Activated CD4-positive, alpha-beta T cell treated with anti-CD3 and anti-CD28 coated beads for 48 hours (primary cell): Measurements from ENCODE around the gene ADAM12.
"Not testable (repeated sequence)": the region's sequence is repeated elsewhere in the genome, so short reads cannot be mapped to it uniquely, and the experiment has no call there.

Experiments
- DNase-seq: peaks from one replicate; pipeline ENCODE4 v3.0.0-alpha.2; 2020

Gene ADAM12

DNA sequence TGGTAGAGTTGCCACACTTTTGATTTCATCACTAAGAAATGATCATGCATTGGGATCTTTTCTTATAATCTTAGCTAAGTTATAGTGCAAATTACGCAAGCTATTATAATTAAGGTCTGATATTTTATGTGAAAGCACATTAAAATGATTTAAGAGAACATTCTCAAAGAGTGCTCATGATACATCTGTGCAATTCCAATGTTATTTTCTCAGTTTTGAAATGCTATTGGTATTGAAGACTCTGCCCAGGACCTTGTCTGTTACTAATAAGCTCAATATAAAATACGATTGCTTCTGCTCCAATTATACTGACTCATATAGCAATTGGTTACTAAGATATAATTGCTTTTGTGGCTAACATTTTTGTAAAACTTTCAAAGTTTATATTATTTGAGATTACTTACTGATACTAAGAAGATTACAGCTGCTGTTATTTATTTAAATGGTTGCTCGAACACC is 180.9 kb downstream of the ADAM12 start:
- DNase-seq: no peak

DNA sequence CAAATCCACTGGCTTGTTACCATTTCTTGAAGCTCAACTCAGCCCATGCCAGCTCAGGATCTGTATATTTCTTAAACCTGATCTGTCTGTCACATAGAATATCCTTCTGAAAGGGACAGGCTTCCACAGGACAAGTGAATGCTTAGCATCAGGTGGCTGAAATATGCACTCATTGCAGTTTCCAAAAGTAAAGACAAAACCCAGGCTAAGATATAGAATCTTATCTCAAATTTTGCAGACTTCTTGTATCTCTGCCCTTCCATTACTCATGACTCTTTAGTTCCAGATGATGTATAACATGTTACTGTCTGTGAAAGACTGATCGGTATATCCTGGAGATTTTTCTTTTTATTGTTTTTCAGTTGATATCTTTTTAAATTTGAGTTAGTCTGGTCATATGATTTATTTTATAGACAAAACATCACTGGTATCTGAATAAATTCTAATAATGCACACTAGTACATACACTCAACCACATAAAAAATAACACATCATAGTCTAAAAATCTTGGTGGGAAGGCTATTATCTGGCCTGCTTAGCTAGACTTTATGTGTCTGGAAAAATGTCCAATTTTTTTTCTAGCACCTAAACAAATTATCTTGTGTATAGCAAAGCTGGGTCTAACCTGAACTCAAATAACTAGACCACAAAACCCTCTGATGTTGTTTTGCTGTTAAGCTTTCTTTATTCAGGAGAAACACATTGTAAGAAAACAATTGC is 182.6 kb downstream of the ADAM12 start:
- DNase-seq: no peak

DNA sequence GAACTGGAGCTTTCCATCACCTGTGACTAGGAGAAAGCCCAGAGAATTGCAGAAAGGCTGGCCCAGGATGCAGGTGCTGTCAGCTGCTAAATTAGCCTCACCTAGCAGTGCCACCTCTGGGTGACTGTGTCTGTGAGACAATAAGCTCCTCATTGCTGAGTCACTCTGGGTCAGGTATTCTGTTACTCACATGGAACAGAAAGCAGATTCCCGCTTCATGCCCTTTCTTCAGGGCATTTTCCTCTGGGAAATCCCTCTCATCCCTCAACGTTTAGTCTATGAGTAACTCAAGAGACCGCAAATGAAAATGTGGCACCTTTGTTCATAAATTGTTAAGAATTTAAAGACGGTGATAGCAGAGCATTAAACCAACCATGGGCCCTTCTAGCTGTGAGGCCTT is 184.0 kb downstream of the ADAM12 start:
- DNase-seq: no peak

DNA sequence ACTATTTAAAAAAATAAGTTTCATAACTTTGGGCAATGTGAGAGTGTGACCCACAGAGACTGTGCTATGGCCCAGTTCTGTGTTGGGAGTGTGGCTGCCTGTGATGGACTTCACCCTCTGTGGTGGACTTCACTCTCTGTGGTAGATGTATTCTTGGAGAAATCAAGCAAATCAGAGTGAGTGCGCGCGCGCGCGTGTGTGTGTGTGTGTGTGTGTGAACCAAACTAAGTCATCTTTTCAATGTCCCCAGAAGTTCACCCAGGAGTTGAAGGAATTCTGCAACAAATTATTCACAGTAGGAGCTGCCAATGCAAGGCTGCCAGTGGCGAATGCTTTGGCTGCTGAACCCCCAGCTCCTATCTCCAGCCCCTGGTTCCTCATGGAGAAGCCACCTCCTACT is 184.5 kb downstream of the ADAM12 start:
- DNase-seq: peak; percentile 8

GRCh38 chr10:126201603-126202002 is 186.7 kb downstream of the ADAM12 start:
- DNase-seq: no peak

- no peak for DNase-seq
These were observed 188.9 kb downstream of the ADAM12 start for GRCh38 chr10:126199221-126199998.

- DNase-seq: no peak
These were observed 189.6 kb downstream of the ADAM12 start for GRCh38 chr10:126198681-126199080.

DNA sequence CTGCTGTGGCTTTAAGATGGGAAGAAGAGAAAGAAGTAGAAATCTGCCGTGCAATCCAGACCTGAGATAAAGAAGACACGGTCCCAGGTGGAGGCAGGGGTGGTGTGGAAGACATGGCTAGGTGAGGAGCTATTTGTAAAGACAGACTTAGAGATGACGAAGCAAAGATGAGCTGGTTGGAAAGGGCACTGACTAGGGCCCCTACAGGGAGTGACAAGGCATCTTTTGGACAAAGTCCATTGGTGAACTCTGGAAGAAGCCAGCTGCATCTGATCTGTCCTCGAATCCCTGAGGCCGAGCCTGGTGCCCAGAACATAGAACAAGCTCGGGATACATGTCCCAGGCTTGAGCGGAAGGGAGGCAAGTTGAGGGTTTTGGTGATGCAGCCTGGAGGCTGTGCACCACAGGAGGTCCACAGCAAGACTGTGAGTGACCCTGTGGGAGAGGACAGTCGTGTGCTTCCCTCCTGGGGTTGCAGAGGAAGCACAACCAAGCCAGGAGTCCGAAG is 191.2 kb downstream of the ADAM12 start:
- DNase-seq: no peak

DNA sequence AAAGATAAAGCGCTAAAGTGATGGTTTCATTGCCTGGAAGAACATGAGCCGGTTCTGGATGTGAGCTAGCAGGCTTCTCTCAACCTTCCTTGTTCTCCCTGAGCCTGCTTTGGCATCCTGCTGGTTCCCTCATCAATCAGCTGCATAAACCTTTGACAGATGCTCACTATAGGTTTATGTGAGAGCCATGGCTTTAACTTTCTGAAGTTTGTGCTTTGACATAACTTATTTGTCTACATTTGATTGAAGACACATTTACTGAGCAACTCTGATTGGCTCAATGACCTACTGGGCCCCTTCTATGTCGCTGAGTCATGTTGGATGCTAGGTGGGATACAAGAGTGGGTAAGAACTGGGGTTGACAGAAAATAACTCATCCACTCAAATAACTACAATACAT is 192.0 kb downstream of the ADAM12 start:
- DNase-seq: no peak

DNA sequence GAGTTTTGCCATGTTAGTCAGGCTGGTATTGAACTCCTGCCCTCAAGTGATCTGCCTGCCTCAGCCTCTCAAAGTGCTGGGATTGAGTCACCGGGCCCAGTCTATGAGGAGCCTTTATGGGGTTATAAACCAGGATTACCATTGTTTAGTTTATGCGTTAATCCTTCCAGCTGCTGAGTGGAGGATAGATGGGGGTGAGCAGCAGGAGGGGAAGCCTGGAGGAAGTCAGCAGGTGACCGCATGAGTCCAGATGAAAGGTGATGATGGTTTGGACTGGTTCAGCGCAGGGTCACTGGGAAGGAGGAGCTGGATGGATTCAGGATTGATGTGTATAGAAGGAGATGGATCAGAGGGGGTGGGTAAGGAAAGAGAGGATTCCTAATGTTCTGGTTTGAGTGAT is 197.1 kb downstream of the ADAM12 start:
- DNase-seq: no peak

DNA sequence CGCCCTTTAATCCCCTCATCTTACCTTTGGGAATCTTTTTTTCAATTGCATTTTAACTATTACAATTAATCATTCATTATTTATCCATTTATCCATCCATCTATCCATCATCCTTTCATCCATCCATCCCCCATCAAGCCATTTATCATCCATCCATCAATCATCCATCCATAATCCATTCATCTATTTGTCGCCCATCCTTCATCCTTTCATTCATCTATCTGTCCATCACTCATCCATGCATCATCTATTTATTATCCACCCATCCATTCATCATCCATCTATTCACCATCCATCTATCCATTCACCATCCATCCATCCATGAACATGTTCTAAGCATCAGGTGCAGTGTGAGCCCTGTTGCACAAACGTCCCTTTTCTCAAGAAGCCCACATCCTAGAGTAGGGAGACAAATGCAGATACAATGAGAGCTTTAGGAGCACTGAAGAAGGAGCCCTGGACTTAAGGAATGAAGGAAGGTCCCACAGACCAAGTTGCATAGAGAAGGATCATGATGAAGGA is 199.5 kb downstream of the ADAM12 start:
- no peak for DNase-seq

DNA sequence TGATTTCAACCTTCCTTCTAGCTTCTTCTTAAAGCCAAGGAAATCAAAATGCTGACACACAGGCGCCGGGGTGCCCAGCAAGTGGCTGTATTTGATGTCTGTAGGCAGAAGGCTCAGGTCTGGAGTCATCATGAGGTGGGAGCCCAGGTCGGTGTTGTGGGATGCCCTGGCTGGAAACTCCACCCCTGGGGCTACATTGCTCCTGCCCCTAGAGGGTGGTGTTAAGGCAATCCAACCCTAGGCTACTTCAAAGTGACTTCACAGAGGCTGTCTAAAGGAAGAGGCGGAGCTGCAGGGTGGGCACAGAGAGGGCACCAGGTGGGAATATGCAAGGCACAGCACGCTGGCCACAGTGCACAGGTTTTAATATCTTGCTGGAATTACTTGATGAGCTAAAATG is 200.9 kb downstream of the ADAM12 start:
- no peak for DNase-seq

GRCh38 chr10:126186766-126187165 is 201.5 kb downstream of the ADAM12 start:
- DNase-seq: no peak

- no peak for DNase-seq
These were observed 202.4 kb downstream of the ADAM12 start for GRCh38 chr10:126185676-126186447.

DNA sequence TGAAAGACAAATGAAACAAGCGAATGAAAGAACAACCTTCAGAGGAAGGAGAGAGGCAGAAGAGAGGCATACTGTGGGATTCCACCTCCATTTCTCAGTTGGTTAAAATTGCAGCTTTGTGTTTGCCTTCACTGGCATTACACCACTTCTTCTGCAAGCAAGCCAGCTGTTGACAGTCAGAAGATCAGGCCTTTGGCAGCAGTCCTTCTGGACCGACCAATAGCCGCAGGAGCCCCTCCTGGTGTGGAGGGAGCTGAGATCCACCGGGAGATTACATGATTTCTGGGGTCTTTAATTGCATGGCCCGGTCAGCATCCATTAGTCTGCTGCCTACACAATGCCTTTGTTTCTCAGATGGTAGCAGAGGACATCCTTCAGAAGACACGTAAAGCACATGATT is 206.7 kb downstream of the ADAM12 start:
- DNase-seq: no peak

- no peak for DNase-seq
These were observed 208.6 kb downstream of the ADAM12 start for GRCh38 chr10:126179637-126180036.

DNA sequence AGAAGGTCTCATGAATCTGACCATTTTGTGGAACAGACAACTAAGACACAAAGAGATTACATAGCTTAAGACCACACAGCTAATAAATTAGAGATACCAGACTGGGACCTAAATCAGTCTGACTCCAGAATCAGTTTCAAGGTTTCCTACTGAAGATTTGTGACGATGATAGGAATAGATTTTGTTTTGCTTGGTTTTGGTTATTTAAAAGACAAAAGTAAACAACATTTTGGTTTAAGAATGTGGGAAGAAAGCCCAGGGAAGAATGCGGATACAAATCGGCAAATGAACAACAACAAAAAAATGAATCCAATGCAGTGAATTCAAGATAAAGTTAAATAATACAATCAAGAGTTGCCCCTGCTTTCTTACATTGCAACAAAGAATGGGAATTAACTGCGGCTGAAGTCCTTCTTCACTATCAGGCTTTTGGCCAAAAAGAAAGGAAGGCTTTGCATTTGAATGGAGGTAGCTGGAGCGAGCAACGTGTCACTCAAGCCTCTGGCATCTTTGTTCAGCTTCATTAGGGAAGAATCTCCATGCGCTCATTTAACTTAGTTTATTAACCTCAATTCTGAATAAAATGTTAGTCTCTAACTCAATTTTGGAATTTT is 210.8 kb downstream of the ADAM12 start:
- DNase-seq: no peak

DNA sequence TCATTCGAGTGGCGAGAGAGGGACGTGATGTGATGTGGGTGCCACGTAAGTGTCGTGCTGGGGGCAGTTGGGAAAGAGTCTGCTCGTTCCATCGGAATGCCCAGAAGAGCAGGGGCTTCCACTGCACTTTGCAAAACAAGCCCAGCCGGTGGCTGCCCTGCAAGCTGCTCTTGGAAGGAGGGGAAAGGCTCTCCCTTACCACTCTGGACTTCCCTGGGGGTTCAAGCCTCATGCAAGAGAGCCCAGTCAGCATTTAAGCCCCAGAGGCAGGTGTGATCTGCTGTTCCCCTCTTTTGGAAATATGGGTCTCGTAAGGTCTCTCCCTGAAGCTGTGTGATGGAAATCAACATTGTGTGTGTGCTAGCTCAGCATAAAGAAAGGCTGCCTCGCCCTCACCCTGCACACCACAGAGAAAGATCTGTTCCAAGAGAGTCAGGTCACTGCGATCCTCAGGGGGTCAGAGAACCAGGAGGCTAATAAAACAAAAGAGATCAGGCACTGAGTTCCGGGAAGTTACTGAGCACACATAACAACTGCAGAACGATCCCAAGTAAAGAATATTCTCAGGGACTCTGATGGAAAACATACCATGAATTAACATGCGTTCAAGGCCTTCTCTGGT is 212.5 kb downstream of the ADAM12 start:
- DNase-seq: no peak

- DNase-seq: not testable (repeated sequence)
These were observed 215.5 kb downstream of the ADAM12 start for GRCh38 chr10:126172755-126173154.

DNA sequence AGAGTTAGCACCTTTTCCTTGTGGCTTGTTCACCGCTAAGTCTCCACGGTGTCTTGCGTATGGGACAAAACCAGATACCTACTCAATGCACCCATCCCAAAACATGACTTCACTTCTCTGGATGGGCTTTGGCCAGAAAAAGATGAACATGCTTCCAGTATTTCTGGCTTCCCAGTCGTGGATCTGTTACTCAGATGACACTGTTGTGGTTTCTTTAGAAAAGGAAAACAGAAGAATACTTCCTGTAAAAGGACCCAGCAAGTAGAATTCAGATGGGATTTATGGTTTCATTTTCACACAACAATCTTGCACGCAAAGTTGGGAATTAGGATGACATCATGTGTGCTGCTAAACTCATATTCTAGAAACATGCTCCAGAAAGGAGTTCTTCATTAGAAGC is 216.7 kb downstream of the ADAM12 start:
- DNase-seq: no peak

DNA sequence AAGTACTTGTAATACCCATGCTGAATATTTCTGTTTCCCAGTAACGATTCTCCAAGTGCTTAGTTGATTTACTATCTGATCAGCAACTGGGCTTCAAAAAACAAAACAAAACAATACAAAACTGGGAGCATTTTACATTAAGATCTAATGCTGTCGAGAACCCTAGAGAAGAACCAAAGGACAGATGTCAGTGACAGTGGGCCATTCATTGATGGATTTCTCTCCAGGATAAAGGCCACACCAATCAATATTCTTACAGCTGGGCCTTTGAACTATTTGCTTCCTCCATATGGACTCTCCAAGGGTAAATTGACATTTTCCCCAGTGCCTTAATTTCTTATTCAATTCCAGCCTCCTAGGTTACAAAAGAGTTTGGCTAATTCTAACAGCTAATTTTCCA is 217.5 kb downstream of the ADAM12 start:
- DNase-seq: no peak

DNA sequence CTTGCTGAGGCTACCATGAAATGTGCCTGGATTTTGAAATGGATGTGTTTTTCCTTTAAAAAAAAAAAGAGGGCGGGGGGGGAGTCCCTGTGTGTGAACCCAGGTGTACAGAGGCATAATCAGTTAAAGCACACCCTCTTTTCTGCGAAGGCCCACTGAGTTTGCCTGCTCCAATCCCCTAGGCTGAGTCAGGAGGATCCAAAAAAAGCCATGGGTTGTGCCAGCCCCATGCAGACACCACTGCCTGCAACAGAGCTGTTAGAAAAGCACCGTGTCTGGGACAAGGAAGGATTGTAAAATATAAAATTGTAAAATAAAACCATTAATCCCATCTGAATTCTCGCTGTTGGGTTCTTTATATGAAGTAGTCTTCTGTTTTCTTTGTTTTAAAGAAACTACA is 217.9 kb downstream of the ADAM12 start:
- no peak for DNase-seq
